22Rv1 (cell line): ENCODE measurements around the gene BMPER.

Experiments used
- ZFX ChIP-seq: fragments of 450-650 bp; IDR thresholded peaks from 2 replicates; pipeline ENCODE4 v1.6.1; 2017; ENCODE audit warnings: antibody characterized with exemption, borderline replicate concordance
- TF ChIP-seq, protein P1 (sequence below): fragments of 450-650 bp; IDR thresholded peaks from 2 replicates; pipeline ENCODE4 v1.5.1; 2017; ENCODE audit warnings: mild to moderate bottlenecking

- TF ChIP-seq, protein P1, sequence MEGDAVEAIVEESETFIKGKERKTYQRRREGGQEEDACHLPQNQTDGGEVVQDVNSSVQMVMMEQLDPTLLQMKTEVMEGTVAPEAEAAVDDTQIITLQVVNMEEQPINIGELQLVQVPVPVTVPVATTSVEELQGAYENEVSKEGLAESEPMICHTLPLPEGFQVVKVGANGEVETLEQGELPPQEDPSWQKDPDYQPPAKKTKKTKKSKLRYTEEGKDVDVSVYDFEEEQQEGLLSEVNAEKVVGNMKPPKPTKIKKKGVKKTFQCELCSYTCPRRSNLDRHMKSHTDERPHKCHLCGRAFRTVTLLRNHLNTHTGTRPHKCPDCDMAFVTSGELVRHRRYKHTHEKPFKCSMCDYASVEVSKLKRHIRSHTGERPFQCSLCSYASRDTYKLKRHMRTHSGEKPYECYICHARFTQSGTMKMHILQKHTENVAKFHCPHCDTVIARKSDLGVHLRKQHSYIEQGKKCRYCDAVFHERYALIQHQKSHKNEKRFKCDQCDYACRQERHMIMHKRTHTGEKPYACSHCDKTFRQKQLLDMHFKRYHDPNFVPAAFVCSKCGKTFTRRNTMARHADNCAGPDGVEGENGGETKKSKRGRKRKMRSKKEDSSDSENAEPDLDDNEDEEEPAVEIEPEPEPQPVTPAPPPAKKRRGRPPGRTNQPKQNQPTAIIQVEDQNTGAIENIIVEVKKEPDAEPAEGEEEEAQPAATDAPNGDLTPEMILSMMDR: no peak
- no peak for TF ChIP-seq ZFX
Measured at GRCh38 chr7:33901199-33901598, 4.1 kb upstream of the BMPER start.
